GM19452 (cell line): Measurements from ENCODE around the gene KIF1A.

Source experiments
- ATAC-seq: cut with Tn5 transposase; IDR thresholded peaks from one replicate; pipeline ENCODE4 v1.9.1; 2021; ENCODE audit not compliant: unreplicated experiment

The KIF1A gene

DNA sequence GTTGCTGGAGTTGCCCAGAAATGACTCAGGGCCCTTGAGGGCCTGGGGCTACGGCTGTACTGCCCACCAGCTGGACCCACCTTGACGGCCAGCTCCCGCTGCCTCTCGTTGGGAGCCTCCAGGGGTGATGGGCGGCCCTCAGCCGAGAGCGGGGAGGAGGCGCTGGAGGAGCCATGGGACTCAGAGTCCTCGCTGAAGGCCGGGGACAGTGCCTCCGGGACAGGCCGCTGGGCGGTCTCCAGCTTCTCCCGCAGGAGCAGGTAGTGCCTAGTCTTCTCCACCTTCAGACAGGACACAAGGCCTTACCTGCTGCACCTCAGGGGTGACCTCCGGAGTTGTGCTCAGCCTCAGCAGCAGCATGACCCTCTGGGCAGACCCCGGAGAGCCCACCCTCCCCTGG, 97.6 kb downstream of the KIF1A start:
- no peak for ATAC-seq

DNA sequence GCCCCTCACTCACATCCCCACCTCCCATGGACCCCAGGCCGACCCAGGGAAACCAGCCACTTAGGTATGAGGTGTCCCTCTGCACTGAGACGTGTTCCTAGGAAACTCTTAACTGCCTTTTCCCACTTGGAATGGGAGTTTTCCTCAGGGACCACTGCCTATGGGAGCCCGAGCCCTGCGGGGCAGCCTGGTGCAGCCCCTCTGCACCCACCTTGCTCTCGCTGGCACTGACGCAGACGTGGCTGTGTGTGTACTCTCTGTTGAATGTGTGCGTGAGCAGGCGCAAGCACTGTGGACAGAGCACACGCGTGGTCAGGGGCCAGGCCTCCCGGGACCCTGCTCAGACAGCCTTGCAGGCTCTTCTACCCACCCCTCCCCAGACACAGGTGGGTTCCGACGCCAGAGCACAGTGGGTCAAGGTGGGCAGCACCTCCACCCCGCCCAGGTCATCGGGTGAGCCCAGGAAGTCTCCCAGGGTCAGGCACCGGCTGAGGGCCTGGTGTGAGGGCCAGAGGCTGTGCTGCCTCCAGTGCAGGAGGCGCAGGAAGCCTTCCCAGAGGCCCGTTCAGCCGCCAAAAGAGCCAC, 98.3 kb downstream of the KIF1A start:
- ATAC-seq = no peak

DNA sequence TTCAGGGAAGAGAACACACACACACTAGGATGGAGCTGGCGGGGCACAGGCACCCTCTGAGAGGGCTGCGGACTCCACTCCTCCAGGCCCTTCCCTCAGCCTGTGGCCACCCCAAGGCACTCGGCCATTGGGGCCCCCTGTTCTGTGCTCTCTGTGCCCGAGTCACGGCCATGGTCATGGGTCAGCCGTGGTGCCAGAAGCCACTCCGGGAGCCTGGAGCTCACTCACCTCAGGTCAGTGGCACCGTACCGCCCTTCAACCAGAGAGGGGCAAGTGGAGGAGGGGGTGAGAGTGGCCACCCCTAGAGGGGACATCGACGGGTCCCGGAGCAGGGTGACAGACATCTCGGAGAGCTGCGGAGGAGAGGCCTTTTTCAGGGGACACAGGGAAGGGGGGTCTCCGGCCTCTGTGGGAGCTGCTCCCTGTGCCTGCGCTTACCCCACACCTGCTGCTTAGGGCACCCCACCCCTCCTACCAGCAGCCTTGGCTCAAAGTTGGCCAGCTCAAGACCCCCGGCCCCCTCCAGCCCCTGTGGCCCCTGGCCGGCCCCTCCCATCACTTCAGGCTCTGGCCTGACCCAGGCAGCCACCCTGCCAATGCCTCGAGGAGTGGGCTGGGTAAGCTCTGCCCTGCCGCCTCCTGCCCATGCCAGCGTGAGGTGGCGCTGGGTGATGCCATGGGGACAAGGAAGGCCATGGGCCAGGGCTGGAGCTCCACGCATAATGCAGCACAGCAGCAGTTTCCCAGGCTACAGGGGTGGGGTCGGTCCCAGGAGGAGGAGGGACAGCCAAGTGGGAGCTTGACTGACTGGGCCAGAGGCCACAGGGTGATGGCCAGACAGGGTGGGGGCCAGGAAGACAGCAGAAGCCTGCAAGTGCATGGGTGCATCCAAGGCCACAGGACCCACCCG, 99.1 kb downstream of the KIF1A start:
- ATAC-seq = no peak

DNA sequence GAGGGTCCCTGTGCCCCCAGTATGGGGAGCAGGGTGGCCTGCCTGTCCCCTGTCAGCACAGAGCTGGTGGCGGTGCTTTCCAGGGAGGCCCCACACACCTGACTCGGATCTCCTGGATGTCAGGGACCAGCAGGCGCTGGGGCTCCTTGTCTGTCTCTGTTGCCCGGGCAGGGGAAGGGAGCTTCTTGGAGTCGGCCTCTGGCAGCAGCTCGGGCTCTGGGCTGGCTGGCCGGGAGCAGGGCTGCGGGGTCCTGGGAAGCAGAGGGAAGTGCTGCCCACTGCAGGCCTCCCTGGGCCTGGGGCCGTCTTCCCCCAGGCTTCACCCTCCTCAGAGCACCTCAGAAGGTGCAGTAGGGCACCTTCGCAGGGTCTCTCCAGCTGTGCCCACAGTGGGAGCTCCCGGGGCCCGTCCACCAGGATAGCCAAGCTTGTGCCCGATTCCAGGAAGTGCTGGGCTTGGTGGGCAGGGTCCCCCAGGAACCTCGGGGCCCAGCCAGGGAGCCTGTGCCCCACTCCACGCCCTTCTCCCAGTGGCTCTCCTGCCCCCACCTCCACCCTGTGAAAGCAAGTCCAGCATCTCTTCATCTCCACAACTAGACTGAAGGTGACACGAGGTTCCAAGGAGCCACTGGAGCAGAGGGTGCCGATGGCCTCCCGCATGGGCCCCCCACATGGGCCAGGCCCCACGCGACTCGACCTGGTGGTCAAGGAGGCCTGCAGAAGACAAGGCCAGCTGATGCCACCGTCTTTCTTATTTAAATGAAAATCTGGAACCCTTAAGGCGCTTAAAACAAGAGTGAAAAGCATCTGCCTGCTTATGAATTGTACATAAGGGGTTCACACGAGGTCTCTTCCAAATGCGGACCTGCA, 100.1 kb downstream of the KIF1A start:
- no peak for ATAC-seq

DNA sequence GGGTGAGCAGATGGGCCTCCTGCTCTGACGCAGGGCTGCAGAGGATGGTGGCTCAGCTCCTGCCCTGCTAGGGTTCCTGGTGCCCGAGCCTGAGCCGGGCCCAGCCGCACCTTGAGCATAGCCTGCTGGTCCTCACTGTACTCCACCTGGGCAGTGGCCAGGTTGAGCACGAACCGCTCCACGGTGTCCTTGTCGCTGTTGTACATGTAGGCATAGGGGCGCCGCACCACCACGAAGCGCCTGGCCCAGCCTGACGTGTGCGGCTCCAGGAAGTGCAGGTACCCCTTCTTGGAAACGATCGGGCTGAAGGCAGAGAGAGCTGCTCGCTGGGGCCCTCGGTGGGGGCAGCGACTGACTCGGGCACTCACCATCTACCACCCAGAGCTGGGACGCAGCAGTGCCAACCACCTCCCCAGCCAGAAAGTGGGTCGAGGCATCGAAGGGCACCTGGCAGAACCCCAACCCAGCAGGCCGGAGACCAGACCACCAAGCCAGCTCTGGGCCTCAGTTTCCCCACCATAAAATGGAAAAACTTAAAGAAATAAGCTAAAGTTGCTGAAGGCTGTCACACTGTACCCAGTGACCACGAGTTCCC, 101.0 kb downstream of the KIF1A start:
- no peak for ATAC-seq

DNA sequence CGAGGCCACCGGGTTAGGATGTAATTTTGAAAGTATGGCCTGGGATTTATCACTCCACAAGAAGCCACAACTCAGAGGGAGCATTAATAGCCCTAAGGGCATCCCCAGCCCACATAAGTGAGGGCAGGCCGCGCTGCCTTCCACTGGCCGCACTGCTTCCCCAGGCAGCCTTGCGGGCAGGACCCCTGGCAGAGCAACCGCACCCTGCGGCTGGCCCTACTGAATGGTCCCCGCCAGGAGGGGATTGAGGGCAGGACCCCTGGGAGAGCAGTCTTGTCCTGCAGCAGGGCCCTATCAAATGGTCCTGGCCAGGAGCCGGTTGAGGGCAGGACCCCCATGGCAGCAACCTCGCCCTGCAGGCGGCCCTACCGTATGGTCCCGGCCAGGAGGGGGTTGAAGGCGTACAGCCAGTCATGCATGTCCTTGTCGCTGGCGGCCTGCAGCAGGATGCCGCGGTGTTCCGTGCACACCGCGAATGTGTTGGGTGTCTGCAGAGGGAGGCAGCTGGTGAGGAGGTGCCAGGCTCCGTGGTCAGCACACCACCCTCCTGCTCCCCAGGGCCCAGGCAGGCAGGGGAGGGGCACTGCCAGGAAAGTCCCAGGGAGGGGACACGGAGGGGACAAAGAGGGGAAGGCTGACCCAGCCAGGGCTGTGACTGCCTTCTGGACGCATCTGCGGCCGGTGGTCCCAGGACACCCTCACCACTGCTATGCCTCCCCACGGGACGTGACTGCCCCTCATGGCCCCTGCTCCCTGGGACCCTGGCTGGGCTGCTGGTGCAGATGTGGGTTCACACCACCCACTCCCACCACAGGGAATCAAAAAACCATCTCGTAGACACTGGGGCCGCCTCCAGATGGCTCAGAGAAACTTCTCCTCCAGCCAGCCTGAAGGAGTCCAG, 102.1 kb downstream of the KIF1A start:
- no peak for ATAC-seq

DNA sequence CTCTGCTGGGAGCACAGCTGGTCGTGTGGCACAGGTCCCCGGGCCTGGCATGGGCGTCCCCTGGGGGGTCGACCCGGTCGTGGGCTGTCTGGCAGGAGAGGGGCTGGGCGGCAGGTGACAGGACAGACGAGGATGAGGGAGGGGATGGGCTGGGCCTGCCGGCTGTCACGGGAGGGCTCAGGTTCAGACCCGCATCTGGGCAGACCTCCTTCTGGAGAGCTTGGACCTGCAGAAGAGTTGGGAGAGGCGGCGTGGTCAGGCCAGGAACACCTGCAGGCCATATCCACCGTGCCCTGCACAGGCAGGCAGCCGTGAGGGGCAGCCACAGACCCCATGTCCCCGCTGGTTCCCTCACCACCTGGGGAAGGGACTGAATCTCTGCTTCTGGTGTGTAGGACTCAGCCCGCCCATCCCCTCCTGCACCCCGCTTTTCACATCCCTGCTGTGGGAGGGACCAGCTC, 102.8 kb downstream of the KIF1A start:
- no peak for ATAC-seq

DNA sequence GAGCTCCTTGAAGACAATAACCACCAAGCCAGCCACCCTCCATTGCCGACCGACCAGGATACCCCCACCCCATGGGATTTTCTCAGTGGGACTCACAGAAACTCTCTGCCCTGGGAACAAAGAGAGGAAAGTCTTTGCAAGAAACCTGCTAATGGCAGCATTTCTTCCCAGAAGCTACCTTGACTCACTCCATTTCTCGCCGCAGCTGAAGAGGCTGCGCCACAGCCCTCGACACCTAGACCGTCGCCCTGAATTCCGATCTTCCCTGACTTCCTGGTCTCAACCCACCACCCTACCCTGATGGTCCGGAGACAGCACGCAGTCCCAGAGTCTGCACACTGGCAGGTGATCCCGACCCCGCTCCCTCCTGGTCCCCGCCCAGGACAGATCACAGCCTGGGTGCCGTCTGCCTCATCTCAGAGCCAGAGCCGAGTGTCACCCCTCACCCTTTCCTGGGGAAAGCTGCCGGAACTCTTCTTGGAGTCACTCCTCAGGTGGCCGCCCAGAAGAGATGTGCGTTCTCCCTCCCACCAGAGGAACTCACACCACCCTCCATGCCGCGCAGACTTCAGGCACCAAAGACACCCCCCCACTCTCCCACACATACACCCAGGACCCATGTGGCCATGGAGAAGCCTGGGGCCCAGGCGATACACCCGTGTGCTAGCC, 103.8 kb downstream of the KIF1A start:
- no peak for ATAC-seq

DNA sequence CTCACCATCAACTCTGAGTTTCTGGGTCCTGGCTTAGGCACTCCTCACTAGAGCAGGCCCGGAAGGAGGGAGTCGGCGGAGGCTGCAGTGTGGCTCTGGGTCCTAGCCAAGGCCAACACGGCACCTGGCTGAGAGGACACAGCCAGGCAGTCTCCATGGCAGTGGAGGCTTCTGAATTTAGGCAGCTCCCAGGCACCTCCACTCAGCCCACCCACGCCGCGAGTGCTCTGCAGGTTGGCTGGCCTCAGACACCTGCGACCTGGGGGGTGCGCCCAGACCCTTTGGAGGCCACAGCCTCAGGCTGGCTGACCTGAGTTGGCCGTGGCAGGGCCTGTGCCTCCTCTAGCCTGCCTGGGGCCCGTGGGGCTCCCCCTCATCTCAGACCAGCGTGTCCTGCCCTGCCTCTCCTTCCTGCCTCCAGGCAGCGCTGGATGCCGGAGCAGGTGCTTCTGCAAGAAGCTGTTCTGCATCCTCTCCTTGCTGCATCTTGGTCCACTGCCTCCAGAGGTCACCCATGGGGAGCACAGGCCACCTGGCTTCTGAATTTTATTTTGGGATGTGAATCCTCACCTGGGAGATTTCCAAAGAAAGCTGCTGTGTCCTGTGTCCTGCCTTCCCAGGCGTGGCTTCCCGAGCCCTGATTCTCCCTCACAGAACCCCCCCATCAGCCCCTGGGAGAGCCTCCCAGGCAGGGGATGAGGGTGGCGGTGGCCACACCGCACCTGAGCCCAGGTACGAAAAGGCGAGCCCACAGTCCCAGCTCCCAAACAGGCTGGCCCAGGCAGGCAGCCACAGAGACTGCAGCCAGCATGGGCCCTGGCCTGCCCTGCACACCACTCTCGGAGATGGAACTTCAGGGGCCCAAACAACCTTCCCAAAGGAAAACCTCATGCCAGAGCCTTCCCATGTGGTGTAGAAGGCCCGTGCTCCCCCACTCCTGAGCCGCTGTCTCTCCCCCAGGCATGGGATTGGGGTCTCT, 105.0 kb downstream of the KIF1A start:
- no peak for ATAC-seq

DNA sequence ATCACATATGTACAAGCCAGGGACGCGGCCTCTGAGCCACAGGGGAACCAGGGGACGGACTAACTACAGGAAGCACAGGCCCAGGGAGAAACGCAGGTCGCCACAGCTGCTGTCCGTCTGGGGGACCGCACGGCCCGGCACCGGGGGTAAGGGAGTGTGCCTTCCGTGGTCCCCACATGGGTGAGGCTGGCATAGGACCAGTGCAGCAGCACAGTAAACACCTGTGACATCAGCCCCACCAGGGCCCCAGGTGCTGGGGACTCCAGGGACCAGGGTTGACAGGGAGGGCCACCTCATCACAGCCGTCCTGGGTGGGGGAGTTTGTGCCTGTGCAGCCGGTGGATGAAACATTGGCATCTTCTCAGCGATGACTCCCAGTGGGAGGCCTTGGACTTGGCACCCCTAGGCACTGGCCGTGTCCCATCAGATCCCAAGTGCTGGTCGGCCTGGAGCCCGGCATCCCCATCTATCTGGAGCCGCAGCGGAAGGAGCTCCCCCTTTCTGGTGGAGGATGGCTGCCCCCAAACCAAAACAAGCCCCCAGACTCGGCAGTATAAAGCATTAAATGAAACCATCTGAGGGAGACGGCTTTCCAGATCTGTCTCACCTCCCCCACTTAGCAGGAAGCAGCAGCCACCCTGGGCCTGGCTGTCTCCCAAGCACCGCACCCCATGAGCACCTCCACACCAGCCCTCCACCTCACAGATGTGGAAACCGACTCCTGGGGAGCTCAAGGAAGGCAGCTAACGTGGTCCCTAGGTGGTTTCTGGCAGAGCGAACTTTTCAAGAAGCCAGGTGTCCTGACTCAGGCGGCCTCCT, 105.9 kb downstream of the KIF1A start:
- no peak for ATAC-seq

DNA sequence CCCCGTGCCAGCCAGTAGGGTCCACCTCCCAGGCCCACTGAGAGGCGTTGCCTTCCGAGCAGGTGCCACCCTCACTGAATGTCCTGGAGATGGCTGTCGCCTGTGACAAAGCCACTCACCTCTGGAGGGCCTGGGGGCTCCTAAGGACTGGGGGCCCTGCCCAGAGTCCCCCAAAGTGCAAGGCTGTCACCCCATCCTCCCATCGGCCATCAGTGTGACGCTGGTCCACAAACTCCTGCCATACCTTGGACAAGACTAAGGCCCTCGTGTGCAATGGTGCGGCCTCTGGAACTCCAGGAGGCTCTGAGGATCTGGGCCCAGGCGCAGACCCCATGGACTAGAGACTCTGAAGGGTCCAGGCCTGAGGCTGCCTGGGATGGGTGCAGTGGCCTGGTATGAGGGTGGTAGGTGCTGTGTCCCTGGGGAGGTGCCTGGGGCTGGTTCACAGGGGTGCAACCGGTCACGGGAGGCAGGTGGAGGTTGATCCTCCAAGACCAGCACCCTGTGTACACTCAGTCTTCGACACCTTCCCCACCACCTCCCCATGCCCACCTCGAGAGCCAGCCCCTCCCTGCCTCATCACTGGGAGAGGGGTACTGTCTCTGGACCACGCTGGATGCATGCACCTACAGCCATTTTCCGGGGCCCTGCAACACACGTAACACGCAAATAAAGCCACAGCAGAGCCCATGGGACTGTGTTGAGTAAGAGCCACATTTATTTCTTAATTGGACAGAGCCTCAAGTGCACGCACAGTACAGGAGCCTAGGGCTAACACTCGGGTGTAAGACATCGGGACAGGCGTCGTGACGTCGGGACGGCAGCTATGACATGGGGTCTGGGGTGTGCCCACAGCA, 106.7 kb downstream of the KIF1A start:
- no peak for ATAC-seq

DNA sequence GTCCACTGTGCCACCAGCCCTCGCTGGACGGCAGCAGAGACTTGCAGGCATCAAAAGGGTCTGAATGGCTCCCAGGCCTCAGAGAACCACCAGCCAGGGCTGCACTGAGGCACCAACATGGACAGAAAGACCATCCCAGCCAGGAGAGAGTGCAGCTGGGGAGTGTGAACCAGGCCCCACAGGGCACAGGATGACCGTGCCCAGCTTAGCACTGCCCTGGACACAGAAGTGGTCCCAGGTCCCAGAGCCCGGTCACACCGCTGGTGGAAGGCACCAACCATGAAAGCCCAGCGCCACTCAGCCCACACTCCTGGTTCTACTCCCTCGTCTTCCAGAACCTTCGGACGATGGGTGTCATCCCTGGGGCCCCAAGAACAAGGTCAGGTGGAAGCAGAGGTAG, 107.9 kb downstream of the KIF1A start:
- no peak for ATAC-seq

DNA sequence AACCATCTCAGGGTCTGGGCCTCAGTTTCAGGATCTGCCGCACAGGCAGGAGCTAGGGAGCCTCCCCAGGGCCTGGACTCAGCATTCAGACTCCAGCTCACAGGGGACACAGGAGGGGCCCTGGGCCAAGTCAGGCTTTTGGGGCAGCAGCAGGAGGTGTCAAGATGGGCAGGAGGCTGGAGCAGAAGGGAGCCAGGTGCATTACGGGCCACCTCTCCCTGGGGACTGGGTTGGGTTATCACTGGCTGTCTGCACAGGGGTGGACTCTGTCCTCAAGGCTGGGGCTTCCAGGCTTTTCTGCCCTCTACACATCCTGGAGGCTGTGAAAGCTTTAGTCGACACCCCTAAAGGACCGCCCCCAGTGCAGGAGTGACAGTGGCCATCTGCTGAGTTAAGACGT, 108.3 kb downstream of the KIF1A start:
- ATAC-seq = no peak

DNA sequence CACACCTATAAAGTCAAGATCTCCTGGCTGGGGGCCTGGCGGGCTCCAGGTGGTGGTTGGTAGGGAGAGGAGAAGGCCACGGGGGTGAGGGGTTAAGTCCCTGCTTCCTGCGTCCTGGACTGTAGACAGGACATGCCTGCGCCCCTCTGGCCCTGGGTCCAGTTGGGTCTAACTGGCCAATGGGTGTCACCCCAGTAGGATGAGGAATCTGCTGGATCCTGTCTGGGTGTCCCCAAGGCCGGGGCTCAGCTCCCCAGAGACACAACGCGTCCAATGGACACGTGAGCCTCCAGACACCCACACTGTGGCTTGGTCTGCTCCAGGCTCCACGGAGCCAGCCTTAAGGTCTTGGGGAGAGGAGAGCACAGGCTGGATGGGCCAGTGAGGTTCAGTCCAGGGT, 108.7 kb downstream of the KIF1A start:
- no peak for ATAC-seq

DNA sequence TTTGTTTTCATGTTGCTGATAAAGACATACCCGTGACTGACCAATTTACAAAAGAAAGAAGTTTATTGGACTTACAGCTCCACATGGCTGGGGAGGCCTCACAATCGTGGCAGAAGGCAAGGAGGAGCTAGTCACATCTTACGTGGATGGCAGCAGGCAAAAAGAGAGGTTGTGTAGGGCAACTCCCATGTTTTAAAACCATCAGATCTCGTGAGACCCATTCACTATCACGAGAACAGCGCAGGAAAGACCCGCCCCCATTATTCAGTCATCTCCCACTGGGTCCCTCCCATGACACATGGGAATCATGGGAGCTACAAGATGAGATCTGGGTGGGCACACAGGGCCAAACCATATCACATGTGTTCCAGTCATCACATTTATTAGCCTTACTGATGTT, 111.6 kb downstream of the KIF1A start:
- ATAC-seq = no peak

DNA sequence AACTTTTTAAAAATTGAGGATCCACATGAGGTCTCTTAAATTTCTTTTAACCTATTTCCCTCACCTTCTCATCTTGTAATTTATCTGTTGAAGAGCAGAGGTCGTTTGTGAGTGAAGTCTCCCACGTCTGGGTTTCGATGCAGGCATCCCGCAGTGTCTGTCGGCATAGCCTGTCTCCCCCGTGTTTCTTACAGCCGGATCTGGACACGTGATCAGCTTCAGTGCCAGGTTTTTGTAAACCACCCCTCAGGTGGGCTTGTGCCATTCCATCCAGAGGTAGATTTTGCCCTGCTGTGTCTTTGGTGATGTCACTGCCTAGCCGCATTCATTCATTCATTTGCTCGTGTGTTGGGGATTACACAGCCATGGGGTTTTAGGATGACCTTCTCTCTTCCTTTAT, 112.2 kb downstream of the KIF1A start:
- no peak for ATAC-seq
